Cardiac muscle cell (in vitro differentiated cells and primary cell): ENCODE measurements around the gene COX5B. TPM values are rescaled to one million over a fixed set of nuclear protein-coding genes. Genes with fewer than 3 reads are reported as not detected.
"Not testable (repeated sequence)": the region's sequence is repeated elsewhere in the genome, so short reads cannot be mapped to it uniquely, and the experiment has no call there.

Experiments
- DNase-seq, 2 donors: peaks; one replicate each; pipeline versions ENCODE4 v3.0.0 to v3.0.0-alpha.2; 2010 to 2017; ENCODE audit warnings: low read depth in 1 of 2, low spot score in 1 of 2
- H3K27ac ChIP-seq: fragments of 200-600 bp; sonication (generic); 2 replicates; pipeline ENCODE4 v1.5.1; 2016
- H3K27me3 ChIP-seq: fragments of 200-600 bp; sonication (generic); 2 replicates; pipeline ENCODE4 v1.6.0; 2016; ENCODE audit warnings: control low read depth
- H3K36me3 ChIP-seq: fragments of 200-600 bp; sonication (generic); 2 replicates; pipeline ENCODE4 v1.5.1; 2016; ENCODE audit warnings: control low read depth
- H3K4me1 ChIP-seq: fragments of 200-600 bp; sonication (generic); 2 replicates; pipeline ENCODE4 v1.8.1; 2017; ENCODE audit warnings: low read depth, mild to moderate bottlenecking, mixed run types
- H3K4me3 ChIP-seq: fragments of 200-600 bp; sonication (generic); 2 replicates; pipeline ENCODE4 v1.5.1; 2016; ENCODE audit warnings: mild to moderate bottlenecking
- H3K9me3 ChIP-seq: fragments of 200-600 bp; sonication (generic); 2 replicates; pipeline ENCODE4 v1.5.1; 2017; ENCODE audit warnings: low read depth, mild to moderate bottlenecking, control low read depth
- CTCF ChIP-seq: IDR thresholded peaks from 2 replicates; pipeline ENCODE4 v1.5.1; 2012; ENCODE audit warnings: low read depth, mild to moderate bottlenecking, low read length
- polyA plus RNA-seq: library from polyadenylated mRNA; unstranded; fragments of >200 nt; fragmentation: Nextera tagmentation; extraction: Ambion mirVana; gene quantifications from 2 replicates; pipeline ENCODE4 v1.2.1, GENCODE V29; 2016
- total RNA-seq: library from RNA; depleted of rRNA; stranded (reverse); fragments of >200 nt; gene quantifications from 2 replicates; pipeline ENCODE4 v1.2.3, GENCODE V29; 2016

The COX5B gene
- total and polyA plus RNA-seq, 2 experiments from 2014 or later: 429 to 969 TPM

DNA sequence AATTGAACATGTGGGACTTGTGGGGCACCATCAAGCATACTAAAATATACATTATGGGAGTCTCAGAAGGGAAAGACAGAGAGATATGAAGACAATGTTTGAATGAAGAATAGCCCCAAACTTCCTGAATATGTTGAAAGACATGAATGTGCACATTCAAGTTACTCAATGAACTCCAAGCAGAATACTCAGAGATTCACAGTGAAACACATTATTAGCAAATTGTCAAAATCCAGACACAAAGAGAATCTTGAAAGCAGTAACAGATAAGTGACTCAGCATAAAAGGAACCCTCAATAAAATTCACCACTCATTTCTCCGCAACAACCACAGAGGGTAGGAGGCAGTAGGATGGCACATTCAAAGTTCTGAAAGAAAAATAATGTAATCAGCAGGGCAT lies 32.4 kb downstream of the COX5B start:
- Histone ChIP-seq H3K36me3 (no peaks in the 10 kb centered on the region), H3K4me3 (no peak overlapping the region), H3K27ac (no peak overlapping the region), H3K4me1 (peaks cover 6% of the 10 kb centered on the region), H3K9me3 (no peaks in the 10 kb centered on the region), H3K27me3 (no peaks in the 10 kb centered on the region)
- no peak for TF ChIP-seq CTCF
- DNase-seq: no peak

GRCh38 chr2:97687235-97687634 lies 41.4 kb downstream of the COX5B start:
- not testable (repeated sequence) for DNase-seq, H3K4me1 ChIP-seq, H3K36me3 ChIP-seq, H3K9me3 ChIP-seq, H3K27me3 ChIP-seq, H3K4me3 ChIP-seq, H3K27ac ChIP-seq

- Histone ChIP-seq H3K4me3 (no peak overlapping the region), H3K9me3 (no peaks in the 10 kb centered on the region), H3K36me3 (no peaks in the 10 kb centered on the region), H3K27me3 (no peaks in the 10 kb centered on the region), H3K4me1 (no peaks in the 10 kb centered on the region), H3K27ac (no peak overlapping the region)
- no peak for DNase-seq
- no peak for TF ChIP-seq CTCF
These were observed 42.4 kb downstream of the COX5B start for GRCh38 chr2:97688062-97688827.

GRCh38 chr2:97691166-97691565 lies 45.3 kb downstream of the COX5B start:
- no peak for DNase-seq

GRCh38 chr2:97693476-97693875 lies 47.6 kb downstream of the COX5B start:
- TF ChIP-seq CTCF: no peak
- Histone ChIP-seq H3K9me3 (no peaks in the 10 kb centered on the region), H3K27me3 (no peaks in the 10 kb centered on the region), H3K4me1 (no peaks in the 10 kb centered on the region), H3K36me3 (no peaks in the 10 kb centered on the region), H3K27ac (no peak overlapping the region), H3K4me3 (no peak overlapping the region)
- peak in 1 of 2 donors; percentile 27 for DNase-seq

More at GRCh38 chr2:97691166-97691565, 45.3 kb downstream of the COX5B start:
- Histone ChIP-seq H3K4me1 (no peaks in the 10 kb centered on the region), H3K36me3 (no peaks in the 10 kb centered on the region), H3K27ac (no peak overlapping the region), H3K4me3 (no peak overlapping the region), H3K9me3 (no peaks in the 10 kb centered on the region), H3K27me3 (no peaks in the 10 kb centered on the region)
- no peak for TF ChIP-seq CTCF

- Histone ChIP-seq H3K9me3 (no peaks in the 10 kb centered on the region), H3K4me1 (no peaks in the 10 kb centered on the region), H3K27ac (no peak overlapping the region), H3K36me3 (no peaks in the 10 kb centered on the region), H3K4me3 (no peak overlapping the region), H3K27me3 (no peaks in the 10 kb centered on the region)
- DNase-seq: no peak
- no peak for TF ChIP-seq CTCF
These were observed 49.9 kb downstream of the COX5B start for GRCh38 chr2:97695744-97696143.
